A673 (cell line): ENCODE measurements around the gene SMIM13.

Source experiments
- CTCF ChIP-seq: fragments of 300-800, 200-600 bp; sonication (generic); conservative IDR thresholded peaks from 2 replicates; pipeline ENCODE4 v1.5.1; 2017; ENCODE audit warnings: low read depth, mild to moderate bottlenecking, antibody characterized with exemption, low read length, moderate library complexity, mixed read lengths
- EZH2 ChIP-seq: fragments of 200-600 bp; sonication (generic); IDR thresholded peaks from 2 replicates; pipeline ENCODE4 v1.6.1; 2017; ENCODE audit warnings: borderline replicate concordance, low read depth, mild to moderate bottlenecking, mixed read lengths, antibody characterized with exemption, low read length; ENCODE audit not compliant: poor library complexity, severe bottlenecking

GRCh38 chr6:11054722-11055121, 38.9 kb upstream of the SMIM13 start:
- no peak for TF ChIP-seq CTCF
- TF ChIP-seq EZH2: no peak
